NCI-H187 treated with DMSO at 0.1 percent for 48 hours (cell line): ENCODE results near the gene KCNQ5.
A peak's percentile ranks its signal among the peaks of the same experiment; 100 is the strongest.
"Not testable (repeated sequence)": the region's sequence is repeated elsewhere in the genome, so short reads cannot be mapped to it uniquely, and the experiment has no call there.

ENCODE experiments used
- DNase-seq: peaks from one replicate; lab custom pipeline; 2025; lab: John Stamatoyannopoulos, UW

The KCNQ5 gene

GRCh38 chr6:73180763-73181619 is 559.1 kb downstream of the KCNQ5 start:
- peak; percentile 73 for DNase-seq

DNA sequence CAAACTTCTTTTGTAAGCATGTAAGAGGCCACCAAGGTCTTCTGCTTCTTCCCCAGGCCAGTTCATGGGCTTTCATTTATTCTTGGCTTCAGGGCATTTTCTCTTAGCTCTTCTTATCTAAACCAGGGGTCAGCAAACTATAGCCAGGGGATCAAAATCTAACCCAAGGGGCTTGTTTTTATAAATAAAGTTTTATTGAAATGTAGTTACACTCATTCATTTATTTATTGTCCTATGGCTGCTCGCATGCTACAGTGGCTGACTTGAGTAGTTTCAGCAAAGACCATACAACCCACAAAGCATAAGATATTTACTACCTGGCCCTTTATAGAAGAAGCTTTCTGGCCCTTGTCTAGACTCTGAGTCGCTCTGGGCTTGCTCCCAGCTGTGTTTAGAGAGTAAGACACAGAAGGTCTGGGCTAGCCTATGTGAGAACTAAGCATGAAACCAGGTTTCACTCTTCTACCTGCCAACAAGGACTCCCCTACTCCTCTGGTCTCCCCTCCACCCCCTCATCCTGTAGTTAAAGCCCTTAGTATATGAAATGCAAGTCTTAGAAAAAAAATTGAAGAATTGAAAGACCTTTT is 560.2 kb downstream of the KCNQ5 start:
- DNase-seq, result no peak

GRCh38 chr6:73193302-73193701 is 571.4 kb downstream of the KCNQ5 start:
- not testable (repeated sequence) for DNase-seq

DNA sequence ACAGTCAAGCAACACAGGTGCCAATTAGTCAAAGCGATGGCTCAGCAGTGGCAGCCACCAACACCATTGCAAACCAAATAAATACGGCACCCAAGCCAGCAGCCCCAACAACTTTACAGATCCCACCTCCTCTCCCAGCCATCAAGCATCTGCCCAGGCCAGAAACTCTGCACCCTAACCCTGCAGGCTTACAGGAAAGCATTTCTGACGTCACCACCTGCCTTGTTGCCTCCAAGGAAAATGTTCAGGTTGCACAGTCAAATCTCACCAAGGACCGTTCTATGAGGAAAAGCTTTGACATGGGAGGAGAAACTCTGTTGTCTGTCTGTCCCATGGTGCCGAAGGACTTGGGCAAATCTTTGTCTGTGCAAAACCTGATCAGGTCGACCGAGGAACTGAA is 572.9 kb downstream of the KCNQ5 start:
- no peak for DNase-seq

DNA sequence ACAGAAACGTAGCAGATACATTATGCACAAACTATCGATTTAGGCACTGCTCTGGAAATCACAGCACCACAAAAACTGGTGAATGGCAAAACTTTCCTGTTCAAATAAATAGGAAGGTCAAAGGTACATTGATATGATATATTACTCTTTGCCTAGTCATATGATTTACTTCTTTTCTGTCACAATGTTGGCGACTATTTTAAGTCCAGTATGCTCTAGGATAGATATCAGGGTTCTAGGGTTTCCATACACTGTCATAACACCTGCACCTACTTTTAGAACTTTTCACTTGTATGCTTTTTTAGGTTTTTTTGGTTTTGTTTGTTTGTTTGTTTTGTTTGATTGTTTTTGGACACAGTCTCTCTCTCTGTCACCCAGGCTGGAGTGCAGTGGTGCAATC is 578.4 kb downstream of the KCNQ5 start:
- no peak for DNase-seq

GRCh38 chr6:73200735-73201134 is 578.9 kb downstream of the KCNQ5 start:
- DNase-seq, result no peak

DNA sequence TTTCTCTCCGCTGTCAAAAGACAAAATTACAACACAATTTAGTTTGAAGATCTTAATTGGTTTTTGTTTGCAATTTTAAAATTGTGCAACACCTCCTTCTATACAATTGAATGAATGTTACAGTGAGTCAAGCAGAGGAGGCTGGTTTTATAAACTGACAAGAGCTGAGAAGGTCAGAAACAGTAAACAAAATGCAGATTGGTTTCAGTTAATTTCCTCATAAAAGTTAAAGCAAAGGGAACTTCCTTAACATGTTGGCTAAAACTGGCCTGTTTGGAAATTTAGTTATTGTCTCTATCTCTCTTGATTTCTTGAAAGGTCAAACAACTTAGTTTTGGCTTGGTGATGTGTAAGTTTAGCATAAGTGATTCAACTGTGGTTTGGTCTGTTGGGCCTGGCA is 581.2 kb downstream of the KCNQ5 start:
- DNase-seq, result no peak

DNA sequence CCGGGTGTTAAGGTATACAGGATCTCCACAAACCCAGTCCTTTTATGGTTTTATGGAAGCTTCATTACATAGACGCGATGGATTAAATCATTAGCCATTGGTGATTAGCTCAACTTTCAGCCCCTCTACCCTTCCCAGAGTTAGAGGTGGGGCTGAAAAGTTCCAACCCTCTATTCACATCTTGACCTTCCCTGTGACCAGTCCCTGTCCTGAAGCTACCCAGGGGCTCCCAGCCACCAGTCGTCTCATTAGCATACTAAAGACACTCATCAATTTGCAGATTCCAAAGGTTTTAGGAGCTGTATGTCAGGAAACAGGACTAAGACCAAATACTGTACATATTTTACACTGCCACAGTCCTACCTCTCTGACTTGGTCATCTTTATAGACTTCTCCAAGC is 582.4 kb downstream of the KCNQ5 start:
- DNase-seq, result no peak

GRCh38 chr6:73207221-73207837 is 585.5 kb downstream of the KCNQ5 start:
- no peak for DNase-seq

DNA sequence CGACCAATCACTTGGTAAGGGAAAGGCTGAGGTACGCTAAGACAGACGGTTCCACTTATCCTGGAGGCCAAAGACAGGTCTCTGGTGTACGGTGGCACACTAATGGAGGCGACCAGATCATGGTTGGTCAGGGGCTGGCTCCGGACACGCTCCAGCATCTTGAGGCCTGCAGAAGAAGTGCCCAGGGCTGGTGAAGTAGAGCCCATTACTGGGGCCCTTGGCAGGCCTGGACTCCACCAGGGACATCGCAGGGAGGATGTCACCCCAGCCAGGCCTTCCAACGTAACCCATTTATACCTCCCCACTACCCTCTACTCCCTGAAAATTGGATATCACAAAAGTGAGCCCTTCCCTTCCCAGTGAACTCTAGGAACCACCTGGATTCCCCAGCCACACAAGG is 587.3 kb downstream of the KCNQ5 start:
- no peak for DNase-seq

DNA sequence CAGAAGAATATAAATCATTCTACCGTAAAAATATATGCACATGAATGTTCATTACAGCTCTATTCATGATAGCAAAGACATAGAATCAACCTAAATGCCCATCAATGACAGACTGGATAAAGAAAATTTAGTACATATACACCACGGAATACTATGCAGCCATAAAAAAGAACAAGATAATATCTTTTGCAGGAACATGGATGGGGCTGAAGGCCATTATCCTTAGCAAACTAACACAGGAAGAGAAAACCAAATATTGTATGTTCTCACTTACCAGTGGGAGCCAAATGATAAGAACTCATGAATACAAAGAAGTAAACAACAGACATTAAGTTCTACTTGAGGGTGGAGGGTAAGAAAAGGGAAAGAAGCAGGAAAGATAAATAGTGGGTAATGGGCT is 595.0 kb downstream of the KCNQ5 start:
- DNase-seq, result no peak

GRCh38 chr6:73225396-73225795 is 603.5 kb downstream of the KCNQ5 start, which contains the start of gene KHDC1L:
Gene KHDC1L, minus strand, starts transcription at chr6:73225496. Its CDS starts 88 bp downstream, at chr6:73225408.
- DNase-seq, result no peak

GRCh38 chr6:73227606-73228255 is 605.9 kb downstream of the KCNQ5 start:
- no peak for DNase-seq

GRCh38 chr6:73231986-73232391 is 610.1 kb downstream of the KCNQ5 start:
- no peak for DNase-seq

- no peak for DNase-seq
Measured at GRCh38 chr6:73233048-73233447, 611.2 kb downstream of the KCNQ5 start.

- DNase-seq, result not testable (repeated sequence)
Measured at GRCh38 chr6:73233971-73234370, 612.1 kb downstream of the KCNQ5 start.

DNA sequence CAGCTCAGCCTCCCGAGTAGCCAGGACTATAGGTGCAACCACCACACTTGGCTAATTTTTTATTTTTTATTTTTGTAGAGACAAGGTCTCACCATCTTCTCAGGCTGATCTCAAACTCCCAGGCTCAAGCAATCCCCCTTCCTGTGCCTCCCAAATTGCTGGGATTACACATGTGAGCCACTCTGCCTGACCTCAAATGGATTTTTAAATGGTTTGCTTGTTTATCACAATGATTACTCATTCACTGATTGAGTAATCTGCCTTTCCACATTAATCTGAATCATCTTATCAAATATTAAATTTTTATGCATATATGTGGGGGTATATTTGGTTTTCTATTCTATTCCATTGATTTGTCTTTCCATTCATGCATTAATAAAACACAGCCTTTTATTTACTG is 612.9 kb downstream of the KCNQ5 start:
- no peak for DNase-seq

- no peak for DNase-seq
Measured at GRCh38 chr6:73236144-73236750, 614.4 kb downstream of the KCNQ5 start.

- DNase-seq, result no peak
Measured at GRCh38 chr6:73240730-73241129, 618.9 kb downstream of the KCNQ5 start.

- no peak for DNase-seq
Measured at GRCh38 chr6:73242001-73242400, 620.1 kb downstream of the KCNQ5 start.
